SH-SY5Y (cell line): ENCODE data around the gene OPCML.

Experiments
- GATA2 ChIP-seq: IDR thresholded peaks from 2 replicates; pipeline ENCODE4 v1.6.1; 2011; ENCODE audit warnings: mild to moderate bottlenecking, low read depth, low read length
- GATA3 ChIP-seq: IDR thresholded peaks from 2 replicates; pipeline ENCODE4 v1.6.1; 2011; ENCODE audit warnings: low read depth, mild to moderate bottlenecking, low read length, moderate library complexity

DNA sequence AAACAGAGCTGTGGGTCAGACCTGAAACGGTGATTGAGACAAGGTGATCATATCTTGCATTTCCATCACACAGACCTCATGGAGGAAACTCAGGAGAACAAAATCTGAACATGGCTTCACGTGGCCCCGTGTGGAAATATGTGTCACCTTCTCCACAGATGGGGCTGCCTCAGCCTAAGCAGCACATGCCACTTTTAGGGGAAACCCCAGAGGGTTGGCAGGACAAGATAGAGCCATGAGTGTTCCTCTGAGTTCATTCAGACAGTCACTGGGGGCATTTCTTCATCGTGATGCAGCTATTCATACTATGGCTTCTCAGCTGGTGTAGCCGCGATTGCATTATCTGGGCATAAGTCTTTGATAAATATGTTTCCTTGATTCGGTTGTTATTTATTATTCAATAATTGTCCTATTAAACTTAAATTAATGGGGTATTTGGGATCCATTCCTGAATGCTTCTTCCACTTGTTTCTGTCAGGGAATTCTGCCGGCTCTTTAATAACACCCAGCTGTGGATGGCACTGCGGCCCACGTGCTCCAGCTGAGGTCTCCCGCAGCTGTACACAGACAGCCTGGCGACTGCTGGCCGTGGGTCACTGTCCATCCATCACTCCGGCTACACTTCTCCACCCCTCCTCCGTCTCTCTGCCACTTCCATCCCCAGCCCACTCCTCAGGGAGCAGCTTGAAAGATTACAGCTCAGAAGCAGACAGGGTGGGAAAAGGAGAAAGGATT, 485.1 kb downstream of the OPCML start:
- TF ChIP-seq GATA3 (no peak), GATA2 (no peak)
